Right atrium auricular region (tissue), 2 donors: Measurements from ENCODE around the gene WNT7A. TPM values are rescaled to one million over a fixed set of nuclear protein-coding genes. Genes with fewer than 3 reads are reported as not detected.

Source experiments
- DNase-seq: peaks from one replicate; pipeline ENCODE4 v3.0.0-alpha.2; 2019; ENCODE audit warnings: low spot score
- H3K27ac ChIP-seq, 2 donors: fragments of 200-600 bp; sonication (generic); 1 replicate in 1 of 2; 2 replicates in 1 of 2; pipeline ENCODE4 v1.5.1; 2016 to 2019
- H3K27me3 ChIP-seq, 2 donors: fragments of 200-600 bp; sonication (generic); one replicate each; pipeline versions ENCODE4 v1.5.1 to v1.6.0; 2017 to 2019
- H3K36me3 ChIP-seq: fragments of 200-600 bp; sonication (generic); one replicate; pipeline ENCODE4 v1.5.1; 2016
- H3K4me1 ChIP-seq, 2 donors: fragments of 200-600 bp; sonication (generic); one replicate each; pipeline versions ENCODE4 v1.5.1 to v1.6.0; 2017 to 2019
- H3K4me3 ChIP-seq, 2 donors: fragments of 200-600 bp; sonication (generic); 1 replicate in 1 of 2; 2 replicates in 1 of 2; pipeline ENCODE4 v1.5.1; 2017 to 2019; ENCODE audit warnings: mild to moderate bottlenecking in 1 of 2, moderate library complexity in 1 of 2
- H3K9me3 ChIP-seq, 2 donors: fragments of 200-600 bp; sonication (generic); one replicate each; pipeline ENCODE4 v1.5.1; 2019
- total RNA-seq, 2 donors: library from RNA; depleted of rRNA; stranded (reverse); fragments of >200 nt; gene quantifications; one replicate each; pipeline ENCODE4 v1.1.0, GENCODE V29; 2016
- TF ChIP-seq, protein P1 (sequence below), 2 donors: fragments of 200-600 bp; sonication (generic); IDR thresholded peaks; one replicate each; pipeline ENCODE4 v1.5.1; 2019; ENCODE audit warnings: antibody characterized with exemption in 2 of 2

The WNT7A gene
- total RNA-seq, 2 donors from 2014 or later, result not detected

DNA sequence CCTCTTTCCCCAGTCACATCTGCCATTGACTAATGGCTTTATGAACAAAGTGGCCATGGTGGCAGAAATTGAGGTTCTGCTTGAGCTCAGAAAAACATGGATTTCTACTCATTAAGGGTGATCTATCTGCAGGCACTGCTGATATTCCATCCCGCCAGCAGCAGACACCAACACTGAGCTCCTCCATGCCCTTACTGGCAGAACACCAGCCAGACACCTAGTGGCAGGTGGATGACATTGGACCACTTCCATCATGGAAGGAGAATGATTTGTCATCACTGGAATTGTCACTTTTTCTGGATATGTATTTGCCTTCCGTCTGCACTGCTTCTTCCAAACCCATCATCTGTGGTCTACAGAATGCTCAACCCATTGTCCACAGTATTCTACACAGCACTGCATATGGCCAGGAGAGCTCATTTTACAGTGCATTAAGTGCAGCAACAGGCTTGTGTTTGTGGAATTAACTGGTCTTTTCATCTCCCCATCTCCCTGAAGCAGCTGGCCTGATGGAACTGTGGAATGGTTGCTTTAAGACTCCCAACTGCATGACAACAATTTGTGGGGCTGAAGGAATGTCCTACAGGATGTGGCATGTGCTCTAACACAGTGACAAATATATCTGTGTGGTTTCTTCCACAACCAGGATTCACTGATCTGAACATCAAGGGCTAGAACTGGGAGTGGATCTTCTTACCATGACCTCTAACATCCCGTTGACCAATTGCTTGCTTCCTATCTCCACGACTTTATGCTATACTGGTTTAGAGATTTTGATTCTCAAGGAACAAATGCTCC lies 103.4 kb downstream of the WNT7A start:
- Histone ChIP-seq H3K4me3 (no peak overlapping the region), H3K9me3 (no peaks in the 10 kb centered on the region), H3K27ac (no peak overlapping the region), H3K4me1 (no peaks in the 10 kb centered on the region), H3K36me3 (no peaks in the 10 kb centered on the region), H3K27me3 (no peaks in the 10 kb centered on the region)
- DNase-seq, result no peak
- TF ChIP-seq, protein P1, sequence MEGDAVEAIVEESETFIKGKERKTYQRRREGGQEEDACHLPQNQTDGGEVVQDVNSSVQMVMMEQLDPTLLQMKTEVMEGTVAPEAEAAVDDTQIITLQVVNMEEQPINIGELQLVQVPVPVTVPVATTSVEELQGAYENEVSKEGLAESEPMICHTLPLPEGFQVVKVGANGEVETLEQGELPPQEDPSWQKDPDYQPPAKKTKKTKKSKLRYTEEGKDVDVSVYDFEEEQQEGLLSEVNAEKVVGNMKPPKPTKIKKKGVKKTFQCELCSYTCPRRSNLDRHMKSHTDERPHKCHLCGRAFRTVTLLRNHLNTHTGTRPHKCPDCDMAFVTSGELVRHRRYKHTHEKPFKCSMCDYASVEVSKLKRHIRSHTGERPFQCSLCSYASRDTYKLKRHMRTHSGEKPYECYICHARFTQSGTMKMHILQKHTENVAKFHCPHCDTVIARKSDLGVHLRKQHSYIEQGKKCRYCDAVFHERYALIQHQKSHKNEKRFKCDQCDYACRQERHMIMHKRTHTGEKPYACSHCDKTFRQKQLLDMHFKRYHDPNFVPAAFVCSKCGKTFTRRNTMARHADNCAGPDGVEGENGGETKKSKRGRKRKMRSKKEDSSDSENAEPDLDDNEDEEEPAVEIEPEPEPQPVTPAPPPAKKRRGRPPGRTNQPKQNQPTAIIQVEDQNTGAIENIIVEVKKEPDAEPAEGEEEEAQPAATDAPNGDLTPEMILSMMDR (IDR thresholded peaks at IDR 0.05), result no peak

DNA sequence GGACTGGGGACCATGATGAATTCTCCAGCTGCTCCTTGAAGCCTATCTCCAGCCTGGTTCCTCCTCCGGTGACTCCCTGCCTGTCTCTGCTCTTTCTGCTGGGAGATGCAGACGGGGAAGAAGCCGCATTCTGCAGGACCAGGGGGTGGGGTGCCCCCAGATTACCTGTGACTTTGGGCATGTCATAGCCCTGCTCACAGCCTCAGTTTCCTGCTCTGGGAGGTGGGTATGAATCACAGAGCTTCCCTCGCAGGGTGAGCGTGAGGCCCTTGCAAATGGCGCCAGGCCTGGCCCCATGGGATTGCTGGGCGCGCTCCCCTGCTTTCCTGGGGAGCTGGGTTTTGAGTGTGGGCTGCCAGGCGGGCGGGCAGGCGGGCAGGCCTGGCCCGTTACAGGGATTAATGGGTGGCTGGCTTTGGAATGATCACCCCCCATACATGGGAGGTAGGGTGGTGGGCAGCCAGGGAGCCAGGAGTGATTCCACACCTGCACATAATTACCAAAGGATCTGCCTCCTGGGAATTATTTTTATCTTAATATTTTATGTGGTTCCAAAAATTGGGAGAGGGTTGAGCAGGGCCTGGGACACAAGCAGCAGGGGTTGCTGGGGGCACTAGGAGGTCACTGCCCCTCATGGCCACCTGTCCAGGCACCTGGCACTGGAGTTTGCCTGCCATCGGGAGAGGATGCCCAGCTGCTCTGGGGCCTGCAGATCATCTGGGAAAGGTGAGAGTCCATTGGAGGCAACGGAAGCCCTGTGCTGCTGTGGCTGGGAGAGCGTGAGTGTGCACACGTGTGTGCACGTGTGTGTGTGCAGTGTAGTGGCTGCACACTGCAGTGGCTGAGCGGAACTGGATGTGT lies 106.8 kb downstream of the WNT7A start:
- no peaks in the 10 kb centered on the region for H3K27me3 ChIP-seq
- no peak overlapping the region for H3K27ac ChIP-seq
- no peak for DNase-seq
- no peaks in the 10 kb centered on the region for H3K4me1 ChIP-seq
- H3K9me3 ChIP-seq, result no peaks in the 10 kb centered on the region
- H3K36me3 ChIP-seq, result no peaks in the 10 kb centered on the region
- H3K4me3 ChIP-seq, result no peak overlapping the region
- TF ChIP-seq, protein P1 (IDR thresholded peaks at IDR 0.05), result no peak

DNA sequence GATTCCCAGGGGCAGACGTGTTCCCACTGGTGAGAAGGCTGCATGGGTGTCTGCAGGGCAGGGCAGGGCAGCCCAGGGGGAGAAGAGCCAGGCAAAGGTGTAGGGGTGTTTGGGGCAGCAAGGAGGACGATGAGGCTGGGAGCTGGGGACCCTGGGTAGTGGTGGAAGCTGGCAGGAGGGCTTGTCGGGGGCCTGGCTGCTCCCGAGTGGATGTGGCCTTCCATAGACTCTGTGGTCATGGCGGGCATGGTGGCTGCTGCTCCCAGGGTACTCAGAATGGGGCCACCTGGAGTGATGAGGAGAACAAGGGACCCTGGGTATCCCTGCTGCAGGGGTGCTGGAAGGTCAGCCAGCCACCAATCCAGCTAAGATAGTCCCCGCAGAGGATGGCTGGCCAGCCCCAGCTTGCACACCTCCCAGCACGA lies 107.5 kb downstream of the WNT7A start:
- H3K4me3 ChIP-seq, result no peak overlapping the region
- no peak for DNase-seq
- TF ChIP-seq, protein P1 (IDR thresholded peaks at IDR 0.05), result no peak
- no peaks in the 10 kb centered on the region for H3K27me3 ChIP-seq
- H3K36me3 ChIP-seq, result no peaks in the 10 kb centered on the region
- no peaks in the 10 kb centered on the region for H3K4me1 ChIP-seq
- no peak overlapping the region for H3K27ac ChIP-seq
- H3K9me3 ChIP-seq, result no peaks in the 10 kb centered on the region

DNA sequence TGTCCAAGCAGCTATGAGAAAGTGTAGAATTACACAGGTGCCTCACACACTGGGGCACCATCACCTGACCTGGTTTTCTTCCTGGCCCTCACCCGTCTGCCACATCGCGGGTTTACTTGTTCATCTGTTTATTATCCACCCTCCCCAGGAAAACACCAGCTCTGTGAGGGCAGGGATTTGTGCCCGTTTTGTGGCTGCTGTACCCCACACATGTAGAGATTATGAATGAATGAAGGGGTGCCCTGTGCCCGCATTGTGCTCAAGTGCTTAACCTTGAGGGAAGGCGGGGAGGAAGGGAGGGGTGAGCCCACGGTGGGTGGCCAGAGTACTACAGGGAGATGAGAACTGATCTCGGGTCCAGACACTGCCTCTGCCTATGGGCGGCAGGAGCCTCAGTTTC lies 108.4 kb downstream of the WNT7A start:
- TF ChIP-seq, protein P1 (IDR thresholded peaks at IDR 0.05), result no peak
- Histone ChIP-seq H3K4me3 (no peak overlapping the region), H3K27me3 (no peaks in the 10 kb centered on the region), H3K4me1 (no peaks in the 10 kb centered on the region), H3K9me3 (no peaks in the 10 kb centered on the region), H3K36me3 (no peaks in the 10 kb centered on the region), H3K27ac (no peak overlapping the region)
- DNase-seq, result no peak

DNA sequence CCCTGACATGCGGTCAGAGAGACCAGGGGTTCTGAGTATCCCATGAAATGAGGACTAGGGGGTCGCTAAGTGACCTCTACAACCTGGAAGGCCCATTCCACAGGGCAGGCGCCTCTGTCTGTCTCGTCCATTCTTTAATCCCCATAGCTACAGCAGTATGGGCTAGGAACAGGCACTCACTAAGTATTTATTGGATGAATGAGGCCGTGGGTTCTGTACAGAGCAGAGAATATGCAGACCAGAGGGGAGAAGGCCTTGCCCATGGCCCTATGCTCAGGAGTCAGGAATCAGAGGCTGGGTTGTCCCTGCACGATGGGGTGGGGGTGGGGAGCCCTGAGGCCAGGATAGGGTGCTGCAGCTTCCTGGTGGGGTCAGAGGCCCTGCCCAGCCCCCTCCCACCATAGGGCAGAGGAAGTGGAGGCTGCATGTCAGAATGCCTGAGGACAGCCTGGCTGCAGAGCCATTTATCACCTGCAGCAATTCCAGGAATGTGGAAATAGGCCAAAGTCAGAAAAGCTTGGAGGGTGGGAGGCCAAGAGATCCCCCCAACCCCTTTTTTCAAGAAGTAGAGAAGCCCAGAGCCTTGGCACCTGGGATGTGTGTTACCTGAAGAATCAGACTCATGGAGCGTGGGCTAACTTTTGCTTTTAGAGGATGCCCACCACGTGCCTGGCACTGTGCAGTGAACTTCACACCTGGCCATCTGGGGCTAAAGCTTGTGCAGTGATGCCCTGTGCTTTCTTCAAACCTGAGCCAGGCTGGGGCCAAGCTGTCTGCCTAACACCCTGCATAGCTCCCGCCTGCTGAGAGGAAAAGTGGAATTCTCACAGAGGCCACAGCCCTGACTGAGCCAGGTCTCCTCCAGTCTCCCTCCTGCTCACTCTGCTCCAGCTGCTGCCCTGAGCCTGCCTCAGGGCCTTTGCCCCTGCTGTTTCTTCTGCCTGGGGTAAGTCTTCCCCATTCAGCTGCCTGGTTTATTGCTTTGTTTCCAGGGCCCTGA lies 109.4 kb downstream of the WNT7A start:
- TF ChIP-seq, protein P1 (IDR thresholded peaks at IDR 0.05), result no peak
- peaks cover 0 to 5% of the 10 kb centered on the region in 2 donors for H3K9me3 ChIP-seq
- H3K4me3 ChIP-seq, result no peak overlapping the region
- no peaks in the 10 kb centered on the region for H3K27me3 ChIP-seq
- DNase-seq, result no peak
- no peaks in the 10 kb centered on the region for H3K36me3 ChIP-seq
- H3K4me1 ChIP-seq, result no peaks in the 10 kb centered on the region
- H3K27ac ChIP-seq, result no peak overlapping the region
